ENCODE data around the gene SLC2A11. TPM values are rescaled to one million over a fixed set of nuclear protein-coding genes. Genes with fewer than 3 reads are reported as not detected.
"Not testable (repeated sequence)": the region's sequence is repeated elsewhere in the genome, so short reads cannot be mapped to it uniquely, and the experiment has no call there.

Gene SLC2A11
- total RNA-seq, 1 experiment from 2014 or later, result 3.0 TPM

DNA sequence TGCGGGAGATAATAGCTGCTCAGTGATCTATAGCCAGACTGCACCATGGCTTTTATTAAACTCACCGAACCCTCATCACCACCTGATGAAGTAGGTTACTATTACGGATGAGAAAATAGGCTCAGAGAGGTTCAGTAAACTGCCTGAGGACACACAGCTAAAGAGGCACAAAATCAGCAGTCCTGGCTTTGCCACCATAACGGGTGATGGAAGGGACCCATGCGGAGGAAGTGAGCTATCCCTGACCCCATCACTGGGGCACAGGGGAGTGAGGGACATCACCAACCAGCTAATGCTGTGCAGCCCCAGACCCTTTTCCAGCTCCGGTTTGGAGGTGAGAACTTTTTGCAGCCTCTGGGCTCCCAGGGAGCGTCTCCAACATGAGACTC, 11.6 kb upstream of the SLC2A11 start:
- H3K36me3 ChIP-seq, result no peaks in the 10 kb centered on the region
- peaks cover 49% of the 10 kb centered on the region for H3K4me1 ChIP-seq (replicated peaks)
- no peak for DNase-seq (ENCODE audit: low read depth in 1 of 2, low spot score in 2 of 2)
- H3K27ac ChIP-seq, result no peak overlapping the region
- no peaks in the 10 kb centered on the region for H3K27me3 ChIP-seq (replicated peaks)
- no peaks in the 10 kb centered on the region for H3K9me3 ChIP-seq (replicated peaks)
- no peak overlapping the region for H3K4me3 ChIP-seq

DNA sequence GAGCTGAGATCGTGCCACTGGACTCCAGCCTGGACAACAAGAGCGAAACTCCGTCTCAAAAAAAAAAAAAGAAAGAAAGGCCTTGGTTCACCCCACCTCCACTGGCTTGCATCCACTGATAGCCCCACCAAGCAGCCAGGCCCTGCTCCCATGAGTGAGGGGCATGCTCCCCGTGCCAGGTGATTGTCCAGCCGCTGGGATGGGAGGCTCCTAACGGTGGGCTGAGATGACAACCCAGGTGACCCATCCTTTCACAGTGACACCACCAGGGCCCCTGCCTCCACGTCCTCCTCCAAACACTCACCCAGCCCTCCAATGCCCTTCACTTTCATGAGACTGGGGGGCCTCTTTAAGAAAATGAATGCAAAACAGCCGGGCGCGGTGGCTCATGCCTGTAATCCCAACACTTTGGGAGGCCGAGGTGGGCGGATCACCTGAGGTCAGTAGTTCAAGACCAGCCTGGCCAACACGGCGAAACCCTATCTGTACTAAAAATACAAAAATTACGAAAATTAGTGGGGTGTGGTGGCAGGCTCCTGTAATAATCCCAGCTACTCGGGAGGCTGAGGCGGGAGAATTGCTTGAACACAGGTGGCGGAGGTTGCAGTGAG, 10.3 kb upstream of the SLC2A11 start:
- Histone ChIP-seq H3K27me3 (replicated peaks) (no peaks in the 10 kb centered on the region), H3K4me3 (no peak overlapping the region), H3K36me3 (no peaks in the 10 kb centered on the region), H3K4me1 (replicated peaks) (peaks cover 49% of the 10 kb centered on the region), H3K27ac (no peak overlapping the region), H3K9me3 (replicated peaks) (no peaks in the 10 kb centered on the region)
- no peak for DNase-seq (ENCODE audit: low read depth in 1 of 2, low spot score in 2 of 2)

DNA sequence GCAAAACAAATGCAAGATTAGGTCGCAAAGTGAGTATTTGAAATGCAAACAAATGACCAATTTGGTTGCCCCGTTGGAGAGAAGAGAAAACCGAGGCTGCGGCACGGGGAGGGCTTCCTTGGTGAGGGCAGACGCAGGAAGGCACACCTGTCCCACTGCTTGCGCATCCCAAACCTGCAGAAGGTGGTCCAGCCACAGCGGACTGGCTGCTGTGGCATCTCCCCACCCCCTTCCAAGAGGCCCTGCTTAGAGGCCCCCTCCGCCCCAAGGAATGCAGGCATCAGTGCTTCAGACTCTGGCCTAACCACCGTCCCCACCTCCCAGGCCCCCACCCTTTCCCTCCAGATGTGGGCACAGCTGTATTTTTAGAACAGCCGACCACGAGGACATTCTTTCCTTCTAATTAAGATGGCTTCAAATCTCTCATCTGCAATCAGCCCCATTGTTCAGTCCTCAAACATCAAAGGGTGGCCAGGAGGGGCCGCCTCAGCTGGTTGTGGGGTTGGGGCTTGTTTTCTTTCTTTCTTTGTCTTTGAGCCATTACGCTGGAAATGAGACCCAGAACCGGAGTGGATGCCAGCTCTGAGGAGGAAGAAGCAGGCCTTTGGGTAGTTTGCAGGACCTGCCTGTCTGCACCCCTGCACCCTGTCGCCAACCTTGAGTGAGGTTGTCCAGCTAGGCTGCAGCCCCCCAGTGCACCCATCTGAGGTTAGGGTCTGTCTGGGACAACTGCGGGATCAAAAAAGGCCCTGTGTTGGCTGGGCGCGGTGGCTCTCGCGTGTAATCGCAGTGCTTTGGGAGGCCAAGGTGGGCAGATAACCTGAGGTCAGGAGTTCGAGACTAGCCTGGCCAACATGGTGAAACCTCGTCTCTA, 9.4 kb upstream of the SLC2A11 start:
- no peaks in the 10 kb centered on the region for H3K27me3 ChIP-seq (replicated peaks)
- H3K4me1 ChIP-seq (replicated peaks), result peaks cover 49% of the 10 kb centered on the region
- H3K36me3 ChIP-seq, result no peaks in the 10 kb centered on the region
- H3K9me3 ChIP-seq (replicated peaks), result no peaks in the 10 kb centered on the region
- no peak overlapping the region for H3K4me3 ChIP-seq
- no peak overlapping the region for H3K27ac ChIP-seq
- peak in 1 of 2 experiments; percentile 47 for DNase-seq (ENCODE audit: low read depth in 1 of 2, low spot score in 2 of 2)

DNA sequence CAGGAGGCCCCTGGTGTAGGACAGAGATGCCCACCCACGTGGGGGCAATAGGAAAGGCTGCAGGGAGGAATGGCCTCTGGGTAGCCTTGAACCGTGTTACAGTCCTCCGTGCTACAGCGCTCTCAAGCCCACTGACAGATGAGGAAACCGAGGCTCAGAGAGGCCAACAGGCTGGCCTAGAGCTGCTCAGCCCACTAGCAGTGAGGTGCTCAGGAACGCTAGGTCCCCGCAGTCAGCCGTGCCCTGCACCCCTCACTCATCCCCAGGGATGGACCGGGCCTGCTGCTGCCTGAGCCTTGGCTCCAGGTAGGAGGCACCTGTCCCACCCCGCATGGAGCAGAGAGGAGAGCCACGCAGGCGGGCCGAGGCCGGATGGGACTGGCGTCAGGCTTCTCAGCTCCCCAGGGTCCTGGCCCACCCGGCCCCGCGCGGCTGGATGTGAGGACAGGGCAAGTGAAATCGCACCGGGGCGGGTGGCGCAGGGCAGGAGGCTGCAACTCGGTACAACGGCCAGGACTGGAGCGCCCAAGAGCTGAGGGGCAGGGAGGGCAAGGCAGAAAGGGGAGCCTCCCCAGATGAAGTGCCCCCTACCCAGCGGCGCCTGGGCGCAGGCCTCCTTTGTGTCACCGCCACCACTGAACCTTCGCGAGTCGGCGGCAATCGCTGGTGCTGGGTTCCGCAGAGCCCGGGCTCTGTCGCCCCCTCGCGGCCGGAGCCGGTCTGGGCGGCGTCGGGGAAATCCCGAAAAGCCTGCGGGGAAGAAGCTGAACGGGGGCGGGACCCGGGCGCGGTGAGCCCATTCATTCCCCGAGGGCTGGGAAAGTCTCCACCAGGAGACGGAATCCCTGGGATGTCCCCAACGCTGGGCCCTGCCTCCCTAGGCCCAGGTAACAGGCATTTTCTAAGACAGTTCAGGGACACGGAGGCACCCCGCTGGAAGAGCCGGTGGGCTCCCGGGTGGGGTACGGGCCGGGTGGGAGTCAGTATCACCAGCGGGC, 8.4 kb upstream of the SLC2A11 start:
- Histone ChIP-seq H3K36me3 (no peaks in the 10 kb centered on the region), H3K4me3 (no peak overlapping the region), H3K4me1 (replicated peaks) (peaks cover 47% of the 10 kb centered on the region), H3K27me3 (replicated peaks) (no peaks in the 10 kb centered on the region), H3K27ac (no peak overlapping the region), H3K9me3 (replicated peaks) (no peaks in the 10 kb centered on the region)
- DNase-seq (ENCODE audit: low read depth in 1 of 2, low spot score in 2 of 2), result peak; percentile 90 to 91

DNA sequence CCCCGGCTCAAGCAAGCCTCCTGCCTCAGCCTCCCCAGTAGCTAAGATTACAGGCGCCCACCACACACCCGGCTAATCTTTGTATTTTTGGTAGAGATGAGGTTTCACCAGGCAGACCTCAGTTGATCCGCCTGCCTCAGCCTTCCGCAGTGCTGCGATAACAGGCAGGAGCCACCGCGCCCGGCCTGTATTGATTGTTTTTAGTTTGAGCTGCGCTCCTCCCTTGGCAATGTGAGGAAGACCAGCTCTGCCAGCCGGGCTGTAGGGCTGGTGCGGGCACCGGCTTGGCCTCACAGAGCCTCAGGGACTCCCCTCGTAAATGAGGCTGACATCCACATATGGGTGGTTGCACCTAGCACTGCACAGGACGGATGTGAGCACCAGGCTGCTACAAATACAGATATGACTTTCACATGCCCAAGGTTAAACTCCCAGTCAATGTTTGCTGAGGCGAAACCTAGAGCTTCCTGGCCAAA, 7.5 kb upstream of the SLC2A11 start:
- Histone ChIP-seq H3K9me3 (replicated peaks) (no peaks in the 10 kb centered on the region), H3K27me3 (replicated peaks) (no peaks in the 10 kb centered on the region), H3K4me3 (no peak overlapping the region), H3K36me3 (no peaks in the 10 kb centered on the region), H3K27ac (no peak overlapping the region), H3K4me1 (replicated peaks) (peaks cover 39% of the 10 kb centered on the region)
- DNase-seq (ENCODE audit: low read depth in 1 of 2, low spot score in 2 of 2), result no peak

DNA sequence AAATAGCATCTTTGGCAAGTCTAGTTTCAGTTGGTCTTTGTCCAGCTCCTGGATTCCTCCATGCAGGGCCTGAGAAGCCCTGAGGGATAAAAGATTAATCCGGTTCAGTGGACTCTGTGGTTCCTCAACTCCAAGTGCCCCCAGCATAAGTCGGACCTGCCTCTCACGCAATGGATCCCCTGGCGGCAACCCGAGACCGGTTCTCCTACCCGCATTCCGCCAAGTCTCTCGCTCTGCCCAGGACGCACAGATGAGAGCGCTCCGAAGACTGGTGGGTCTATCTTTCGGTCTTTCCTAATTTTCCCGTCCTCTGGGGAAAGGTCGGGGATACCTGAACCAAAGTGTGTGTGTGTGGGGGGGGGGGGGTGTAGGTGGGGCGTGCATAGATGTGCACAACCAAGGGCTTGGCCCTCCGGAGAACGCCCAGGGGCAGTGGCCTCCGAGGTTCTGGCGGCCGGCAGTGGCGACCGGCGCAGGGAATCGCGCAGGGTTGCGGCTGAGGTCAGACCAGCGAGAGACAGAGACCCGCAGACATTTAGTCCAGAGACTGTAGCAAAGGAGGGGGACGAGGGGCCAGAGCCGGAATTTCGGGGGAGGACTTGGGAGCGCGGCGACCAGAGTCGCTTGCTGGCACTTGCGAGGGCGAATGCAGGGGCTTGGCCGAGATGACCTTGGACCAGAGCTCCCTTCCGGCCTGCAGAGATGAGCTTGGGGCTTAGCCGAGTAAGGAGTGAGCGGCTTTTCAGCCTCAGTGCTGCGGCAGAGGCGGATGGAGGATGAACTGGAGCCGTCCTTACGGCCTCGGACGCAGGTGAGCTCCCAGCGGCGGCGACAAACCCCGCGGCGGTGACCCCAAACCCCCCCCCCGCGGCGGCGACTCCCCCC, 712 bp upstream of the SLC2A11 start:
- Histone ChIP-seq H3K36me3 (no peaks in the 10 kb centered on the region), H3K27me3 (replicated peaks) (no peaks in the 10 kb centered on the region), H3K4me3 (peak overlapping the region; percentile 39), H3K27ac (no peak overlapping the region), H3K4me1 (replicated peaks) (peaks cover 11% of the 10 kb centered on the region), H3K9me3 (replicated peaks) (no peaks in the 10 kb centered on the region)
- DNase-seq (ENCODE audit: low read depth in 1 of 2, low spot score in 2 of 2), result no peak

DNA sequence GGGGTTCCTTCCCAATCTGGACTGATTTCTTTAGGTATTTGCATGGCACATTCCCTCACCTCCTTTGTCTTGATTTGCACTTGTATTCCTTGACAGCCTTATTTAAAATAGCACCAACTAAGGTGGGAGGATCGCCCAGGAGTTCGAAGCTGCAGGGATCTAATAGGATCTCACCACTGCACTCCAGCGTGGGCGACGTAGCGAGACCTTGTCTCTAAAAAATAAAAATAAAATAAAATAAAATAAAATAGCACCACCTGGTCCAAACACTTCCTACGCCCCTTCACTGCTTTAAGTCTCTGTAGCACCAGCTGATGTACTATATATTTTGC, 775 bp downstream of the SLC2A11 start:
- Histone ChIP-seq H3K9me3 (replicated peaks) (no peaks in the 10 kb centered on the region), H3K4me1 (replicated peaks) (peaks cover 11% of the 10 kb centered on the region), H3K27ac (no peak overlapping the region), H3K36me3 (no peaks in the 10 kb centered on the region), H3K27me3 (replicated peaks) (no peaks in the 10 kb centered on the region), H3K4me3 (no peak overlapping the region)
- DNase-seq (ENCODE audit: low read depth in 1 of 2, low spot score in 2 of 2), result no peak

DNA sequence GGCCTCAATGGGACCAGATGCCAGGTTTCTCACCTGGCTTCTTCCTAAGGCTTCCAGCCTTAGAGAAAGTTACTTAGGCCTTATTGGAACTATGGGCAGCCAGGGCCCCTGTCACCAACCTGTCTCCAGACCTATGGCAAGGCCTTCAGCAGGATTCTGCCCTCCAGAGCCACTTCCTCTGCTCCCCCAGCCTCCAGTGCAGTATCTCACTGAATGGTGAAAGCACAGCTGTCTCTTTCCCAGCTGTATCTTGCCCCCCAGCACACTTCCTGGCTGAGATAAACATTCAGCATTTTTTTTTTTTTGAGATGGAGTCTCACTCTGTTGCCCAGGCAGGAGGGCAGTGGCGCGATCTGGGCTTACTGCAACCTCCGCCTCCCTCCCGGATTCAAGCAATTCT, 1.5 kb downstream of the SLC2A11 start:
- no peak for DNase-seq (ENCODE audit: low read depth in 1 of 2, low spot score in 2 of 2)
- no peaks in the 10 kb centered on the region for H3K27me3 ChIP-seq (replicated peaks)
- no peak overlapping the region for H3K27ac ChIP-seq
- no peaks in the 10 kb centered on the region for H3K9me3 ChIP-seq (replicated peaks)
- H3K36me3 ChIP-seq, result no peaks in the 10 kb centered on the region
- no peak overlapping the region for H3K4me3 ChIP-seq
- peaks cover 11% of the 10 kb centered on the region for H3K4me1 ChIP-seq (replicated peaks)

DNA sequence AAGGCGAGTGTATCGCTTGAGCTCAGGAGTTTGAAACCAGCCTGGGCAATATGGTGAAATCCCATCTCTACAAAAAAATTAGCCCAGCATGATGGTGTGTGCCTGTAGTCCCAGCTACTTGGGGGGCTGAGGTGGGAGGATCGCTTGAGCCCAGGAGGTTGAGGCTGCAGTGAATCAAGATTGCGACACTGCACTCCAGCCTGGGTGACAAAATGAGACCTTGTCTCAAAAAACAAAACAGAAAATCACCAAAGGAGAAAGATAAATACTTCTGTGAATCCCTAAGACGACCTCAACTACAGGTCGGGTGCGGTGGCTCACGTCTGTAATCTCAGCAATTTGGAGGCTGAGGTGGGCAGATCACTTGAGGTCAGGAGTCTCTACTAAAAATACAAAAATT, 2.5 kb downstream of the SLC2A11 start:
- not testable (repeated sequence) for H3K27me3 ChIP-seq (replicated peaks); H3K9me3 ChIP-seq (replicated peaks); DNase-seq (ENCODE audit: low read depth in 1 of 2, low spot score in 2 of 2); H3K36me3 ChIP-seq; H3K4me3 ChIP-seq; H3K27ac ChIP-seq
- peaks cover 11% of the 10 kb centered on the region for H3K4me1 ChIP-seq (replicated peaks)

DNA sequence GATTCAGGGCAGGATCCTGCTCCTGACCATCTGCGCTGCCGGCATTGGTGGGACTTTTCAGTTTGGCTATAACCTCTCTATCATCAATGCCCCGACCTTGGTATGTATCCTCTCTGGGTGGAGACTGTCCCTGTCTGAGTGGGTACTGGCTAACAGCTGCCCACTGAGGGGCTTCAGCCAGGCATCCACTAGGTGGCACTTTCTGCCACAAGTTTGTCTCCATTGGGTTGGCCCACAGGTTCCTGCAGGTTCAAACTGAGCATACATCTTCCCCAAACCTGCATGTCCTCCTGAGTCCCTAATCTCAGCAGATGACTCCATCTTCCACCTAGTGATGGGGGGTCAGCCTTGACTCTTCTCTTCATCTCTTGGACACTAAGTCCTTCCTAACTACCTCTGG, 4.4 kb downstream of the SLC2A11 start:
- DNase-seq (ENCODE audit: low read depth in 1 of 2, low spot score in 2 of 2), result peak in 1 of 2 experiments; percentile 33
- Histone ChIP-seq H3K9me3 (replicated peaks) (no peaks in the 10 kb centered on the region), H3K4me1 (replicated peaks) (peaks cover 9% of the 10 kb centered on the region), H3K4me3 (no peak overlapping the region), H3K27ac (no peak overlapping the region), H3K27me3 (replicated peaks) (no peaks in the 10 kb centered on the region), H3K36me3 (no peaks in the 10 kb centered on the region)

DNA sequence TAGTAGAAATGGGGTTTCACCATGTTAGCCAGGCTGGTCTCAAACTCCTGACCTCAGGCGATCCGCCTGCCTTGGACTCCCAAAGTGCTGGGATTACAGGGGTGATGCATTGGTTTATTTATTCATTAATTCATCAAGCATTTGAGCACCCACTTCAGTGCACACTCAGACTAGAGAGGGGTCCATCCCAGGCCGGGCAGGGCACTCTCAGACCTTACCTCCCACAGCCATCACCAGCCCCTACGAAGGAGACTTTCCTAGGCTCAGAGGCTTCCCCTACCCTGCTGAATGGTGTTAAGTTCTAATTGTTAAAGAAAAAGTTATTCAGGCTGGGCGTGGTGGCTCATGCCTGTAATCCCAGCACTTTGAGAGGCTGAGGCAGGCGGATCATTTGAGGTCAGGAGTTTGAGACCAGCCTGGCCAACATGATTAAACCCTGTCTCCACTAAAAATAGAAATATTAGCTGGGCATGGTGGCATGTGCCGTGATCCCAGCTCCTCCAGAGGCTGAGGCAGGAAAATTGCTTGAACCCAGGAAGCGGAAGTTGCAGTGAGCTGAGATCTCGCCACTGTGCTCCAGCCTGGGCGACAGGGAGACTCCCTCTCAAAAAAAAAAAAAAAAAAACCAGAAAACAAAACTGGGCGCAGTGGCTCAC, 7.0 kb downstream of the SLC2A11 start:
- H3K27me3 ChIP-seq (replicated peaks); H3K4me1 ChIP-seq (replicated peaks); H3K4me3 ChIP-seq; H3K9me3 ChIP-seq (replicated peaks); DNase-seq (ENCODE audit: low read depth in 1 of 2, low spot score in 2 of 2); H3K27ac ChIP-seq; H3K36me3 ChIP-seq: not testable (repeated sequence)

DNA sequence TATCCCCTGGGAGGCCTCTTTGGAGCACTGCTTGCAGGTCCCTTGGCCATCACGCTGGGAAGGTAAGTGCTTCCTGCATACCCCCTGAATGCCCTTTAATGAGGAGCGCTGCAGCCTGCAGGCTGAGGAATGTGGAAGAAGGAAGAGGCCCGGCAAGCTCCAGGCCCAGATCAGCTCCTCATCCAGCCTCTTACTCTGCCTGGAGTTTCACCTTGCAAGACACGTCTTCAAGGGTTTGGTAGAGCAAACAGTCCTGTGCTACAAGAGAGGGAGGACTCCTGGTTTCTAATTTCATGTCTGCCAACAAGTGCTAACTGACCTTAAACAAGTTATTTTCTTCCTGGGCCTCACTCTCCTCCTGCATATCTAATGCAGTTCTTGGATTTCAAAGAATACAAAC, 10.9 kb downstream of the SLC2A11 start:
- no peak overlapping the region for H3K4me3 ChIP-seq
- no peaks in the 10 kb centered on the region for H3K9me3 ChIP-seq (replicated peaks)
- no peaks in the 10 kb centered on the region for H3K27me3 ChIP-seq (replicated peaks)
- no peak for DNase-seq (ENCODE audit: low read depth in 1 of 2, low spot score in 2 of 2)
- no peaks in the 10 kb centered on the region for H3K4me1 ChIP-seq (replicated peaks)
- no peaks in the 10 kb centered on the region for H3K36me3 ChIP-seq
- H3K27ac ChIP-seq, result no peak overlapping the region

All from SJSA1 (cell line).